HUES48 (cell line): Measurements from ENCODE around the gene PYROXD2.

ENCODE experiments used
- H3K27ac ChIP-seq: one replicate; pipeline ENCODE4 v1.7.0; 2013; ENCODE audit warnings: low read depth, low read length, inconsistent platforms
- H3K27me3 ChIP-seq: 2 replicates; pipeline ENCODE4 v1.6.1; 2013; ENCODE audit warnings: mild to moderate bottlenecking, low read length; ENCODE audit not compliant: control insufficient read depth, insufficient read depth
- H3K36me3 ChIP-seq: 2 replicates; pipeline ENCODE4 v1.6.1; 2013; ENCODE audit warnings: low read length; ENCODE audit not compliant: control insufficient read depth, insufficient read depth
- H3K4me1 ChIP-seq: 2 replicates; pipeline ENCODE4 v1.6.1; 2013; ENCODE audit warnings: mild to moderate bottlenecking, low read length; ENCODE audit not compliant: control insufficient read depth, insufficient read depth
- H3K4me3 ChIP-seq: 2 replicates; pipeline ENCODE4 v1.5.1; 2013; ENCODE audit warnings: mild to moderate bottlenecking, low read depth, low read length
- H3K9ac ChIP-seq: 2 replicates; pipeline ENCODE4 v1.6.1; 2013; ENCODE audit warnings: mild to moderate bottlenecking, low read depth, low read length, moderate library complexity
- H3K9me3 ChIP-seq: 2 replicates; pipeline ENCODE4 v1.6.1; 2013; ENCODE audit warnings: low read length; ENCODE audit not compliant: control insufficient read depth, insufficient read depth

PYROXD2 gene

GRCh38 chr10:98433881-98434732 lies 19.1 kb upstream of the PYROXD2 start:
- Histone ChIP-seq H3K4me1 (no peaks in the 10 kb centered on the region), H3K27me3 (no peaks in the 10 kb centered on the region)

GRCh38 chr10:98433371-98433770 lies 18.4 kb upstream of the PYROXD2 start:
- Histone ChIP-seq H3K4me3 (no peak overlapping the region), H3K9ac (no peak overlapping the region), H3K27ac (no peak overlapping the region), H3K36me3 (peaks cover 59% of the 10 kb centered on the region), H3K9me3 (peaks cover 6% of the 10 kb centered on the region), H3K27me3 (no peaks in the 10 kb centered on the region), H3K4me1 (no peaks in the 10 kb centered on the region)

More at GRCh38 chr10:98433881-98434732, 19.1 kb upstream of the PYROXD2 start:
- Histone ChIP-seq H3K27ac (no peak overlapping the region), H3K4me3 (no peak overlapping the region), H3K9me3 (peaks cover 6% of the 10 kb centered on the region), H3K9ac (no peak overlapping the region), H3K36me3 (peaks cover 61% of the 10 kb centered on the region)

- H3K4me1 ChIP-seq = no peaks in the 10 kb centered on the region
- peaks cover 6% of the 10 kb centered on the region for H3K9me3 ChIP-seq
- no peaks in the 10 kb centered on the region for H3K27me3 ChIP-seq
- H3K4me3 ChIP-seq = no peak overlapping the region
- peaks cover 62% of the 10 kb centered on the region for H3K36me3 ChIP-seq
- no peak overlapping the region for H3K27ac ChIP-seq
- H3K9ac ChIP-seq = no peak overlapping the region
These were observed 17.3 kb upstream of the PYROXD2 start for GRCh38 chr10:98432330-98432729.

GRCh38 chr10:98431016-98431415 lies 16.0 kb upstream of the PYROXD2 start:
- Histone ChIP-seq H3K9ac (no peak overlapping the region), H3K27ac (no peak overlapping the region), H3K36me3 (peaks cover 62% of the 10 kb centered on the region)

GRCh38 chr10:98430427-98430826 lies 15.4 kb upstream of the PYROXD2 start:
- H3K9me3 ChIP-seq = peaks cover 6% of the 10 kb centered on the region
- no peak overlapping the region for H3K4me3 ChIP-seq
- no peaks in the 10 kb centered on the region for H3K4me1 ChIP-seq
- H3K27ac ChIP-seq = no peak overlapping the region
- peaks cover 61% of the 10 kb centered on the region for H3K36me3 ChIP-seq
- H3K27me3 ChIP-seq = no peaks in the 10 kb centered on the region
- no peak overlapping the region for H3K9ac ChIP-seq

More at GRCh38 chr10:98431016-98431415, 16.0 kb upstream of the PYROXD2 start:
- Histone ChIP-seq H3K9me3 (peaks cover 6% of the 10 kb centered on the region), H3K4me3 (no peak overlapping the region), H3K27me3 (no peaks in the 10 kb centered on the region), H3K4me1 (no peaks in the 10 kb centered on the region)

GRCh38 chr10:98429320-98430072 lies 14.5 kb upstream of the PYROXD2 start:
- H3K27me3 ChIP-seq = no peaks in the 10 kb centered on the region
- peaks cover 6% of the 10 kb centered on the region for H3K9me3 ChIP-seq
- no peaks in the 10 kb centered on the region for H3K4me1 ChIP-seq
- no peak overlapping the region for H3K4me3 ChIP-seq
- H3K27ac ChIP-seq = no peak overlapping the region
- H3K36me3 ChIP-seq = peaks cover 52% of the 10 kb centered on the region
- no peak overlapping the region for H3K9ac ChIP-seq

GRCh38 chr10:98427011-98427515 lies 12.1 kb upstream of the PYROXD2 start:
- Histone ChIP-seq H3K27ac (no peak overlapping the region), H3K4me3 (no peak overlapping the region), H3K4me1 (0 out of 2 replicates have a peak, but pooled peaks cover 3% of the 10 kb centered on the region), H3K9ac (no peak overlapping the region), H3K9me3 (peaks cover 4% of the 10 kb centered on the region), H3K27me3 (no peaks in the 10 kb centered on the region), H3K36me3 (peaks cover 34% of the 10 kb centered on the region)

- Histone ChIP-seq H3K27ac (no peak overlapping the region), H3K4me1 (0 out of 2 replicates have a peak, but pooled peaks cover 3% of the 10 kb centered on the region), H3K36me3 (peaks cover 22% of the 10 kb centered on the region)
These were observed 10.8 kb upstream of the PYROXD2 start for GRCh38 chr10:98425511-98426352.

GRCh38 chr10:98424295-98425254 lies 9.6 kb upstream of the PYROXD2 start:
- Histone ChIP-seq H3K4me3 (no peak overlapping the region), H3K36me3 (peaks cover 15% of the 10 kb centered on the region)

More at GRCh38 chr10:98425511-98426352, 10.8 kb upstream of the PYROXD2 start:
- Histone ChIP-seq H3K27me3 (no peaks in the 10 kb centered on the region), H3K9me3 (no peaks in the 10 kb centered on the region), H3K9ac (no peak overlapping the region), H3K4me3 (no peak overlapping the region)

More at GRCh38 chr10:98424295-98425254, 9.6 kb upstream of the PYROXD2 start:
- no peak overlapping the region for H3K27ac ChIP-seq
- no peaks in the 10 kb centered on the region for H3K9me3 ChIP-seq
- no peak overlapping the region for H3K9ac ChIP-seq
- H3K4me1 ChIP-seq = 0 out of 2 replicates have a peak, but pooled peaks cover 3% of the 10 kb centered on the region
- H3K27me3 ChIP-seq = no peaks in the 10 kb centered on the region
